H1 (cell line): Measurements from ENCODE around the gene SCNN1B. TPM values are rescaled to one million over a fixed set of nuclear protein-coding genes. Genes with fewer than 3 reads are reported as not detected.

Source experiments
- CTCF ChIA-PET: fragments of 300-600 bp; sonication (Branson Sonifier 250); formaldehyde crosslinking; loops from one replicate; lab custom pipeline; 2021; ENCODE audit not compliant: partially characterized antibody; lab: Charles Lee
- POLR2A ChIA-PET: fragments of 300-600 bp; sonication (Branson Sonifier 250); formaldehyde crosslinking; loops from one replicate; lab custom pipeline; 2021; ENCODE audit warnings: inconsistent platforms; ENCODE audit not compliant: partially characterized antibody; lab: Charles Lee
- DNase-seq, 2 experiments: peaks; one replicate each; pipeline versions ENCODE4 v3.0.0 to v3.0.0-alpha.2; 2010 to 2022; ENCODE audit warnings: low spot score in 2 of 2, low read depth in 1 of 2, mixed read lengths in 1 of 2
- FAIRE-seq: peaks from 2 replicates; lab custom pipeline; 2011; peaks lifted over from hg19 to GRCh38; lab: Jason Lieb, UNC
- H2AFZ ChIP-seq: 2 replicates; pipeline ENCODE4 v1.8.1; 2012; ENCODE audit warnings: low read length, inconsistent platforms
- H2AK5ac ChIP-seq: 2 replicates; pipeline ENCODE4 v1.6.1; 2013; ENCODE audit warnings: low read depth, low read length
- H2BK120ac ChIP-seq: replicated peaks from 2 replicates; pipeline ENCODE3; 2013; ENCODE audit warnings: low read depth, low read length, inconsistent platforms
- H2BK12ac ChIP-seq: 2 replicates; pipeline ENCODE4 v1.6.1; 2013; ENCODE audit warnings: low read depth, low read length
- H2BK15ac ChIP-seq: 2 replicates; pipeline ENCODE4 v1.6.1; 2013; ENCODE audit warnings: low read length
- H2BK20ac ChIP-seq: 2 replicates; pipeline ENCODE4 v1.6.1; 2013; ENCODE audit warnings: low read length
- H2BK5ac ChIP-seq: 2 replicates; pipeline ENCODE4 v1.6.1; 2013; ENCODE audit warnings: low read depth, low read length
- H3K14ac ChIP-seq: 2 replicates; pipeline ENCODE4 v1.6.1; 2013; ENCODE audit warnings: inconsistent platforms; ENCODE audit not compliant: insufficient read length
- H3K18ac ChIP-seq: 2 replicates; pipeline ENCODE4 v1.6.1; 2013; ENCODE audit warnings: low read length; ENCODE audit errors: extremely low read depth
- H3K23ac ChIP-seq: 2 replicates; pipeline ENCODE4 v1.6.1; 2013; ENCODE audit warnings: inconsistent platforms; ENCODE audit not compliant: insufficient read length
- H3K23me2 ChIP-seq: 2 replicates; pipeline ENCODE4 v1.6.1; 2013; ENCODE audit warnings: low read depth, low read length
- H3K27ac ChIP-seq: 2 replicates; pipeline ENCODE4 v1.6.1; 2011; ENCODE audit warnings: low read depth, low read length, inconsistent platforms
- H3K27me3 ChIP-seq, 4 experiments: replicated peaks in 1 of 4; 1 replicate in 1 of 4; 2 replicates in 3 of 4; pipeline versions ENCODE4 v1.6.1 to v1.8.1; 2011 to 2013; ENCODE audit warnings: low read length in 3 of 4, mild to moderate bottlenecking in 3 of 4, inconsistent platforms in 2 of 4, mixed read lengths in 2 of 4, moderate library complexity in 1 of 4; ENCODE audit not compliant: control insufficient read depth in 3 of 4, insufficient read depth in 3 of 4; ENCODE audit errors: extremely low read depth in 1 of 4
- H3K36me3 ChIP-seq, 4 experiments: 2 replicates each; pipeline versions ENCODE4 v1.6.1 to v1.8.1; 2011 to 2013; ENCODE audit warnings: mild to moderate bottlenecking in 4 of 4, low read length in 3 of 4, moderate library complexity in 2 of 4, control low read depth in 1 of 4, inconsistent platforms in 1 of 4; ENCODE audit not compliant: insufficient read depth in 4 of 4, control insufficient read depth in 2 of 4
- H3K4ac ChIP-seq: replicated peaks from 2 replicates; pipeline ENCODE3; 2013; ENCODE audit warnings: low read length, low read depth, mixed read lengths, inconsistent platforms; ENCODE audit not compliant: insufficient read length
- H3K4me1 ChIP-seq, 4 experiments: replicated peaks in 1 of 4; 1 replicate in 1 of 4; 2 replicates in 3 of 4; pipeline versions ENCODE4 v1.6.1 to v1.8.1; 2011 to 2013; ENCODE audit warnings: low read length in 3 of 4, inconsistent platforms in 2 of 4, mixed read lengths in 1 of 4; ENCODE audit not compliant: insufficient read depth in 4 of 4, control insufficient read depth in 3 of 4
- H3K4me2 ChIP-seq, 2 experiments: 2 replicates each; pipeline versions ENCODE4 v1.6.1 to v1.8.1; 2011 to 2013; ENCODE audit warnings: low read depth in 2 of 2, low read length in 2 of 2, control low read depth in 1 of 2, inconsistent platforms in 1 of 2, mild to moderate bottlenecking in 1 of 2; ENCODE audit not compliant: insufficient read depth in 1 of 2
- H3K4me3 ChIP-seq, 4 experiments: fragments of 200-600, 300-600 bp in 1 of 4; sonication (generic), shearing (Covaris generic), sonication (Bioruptor Twin) in 1 of 4; 2 replicates each; pipeline versions ENCODE4 v1.5.1 to v1.8.1; 2011 to 2016; ENCODE audit warnings: low read length in 4 of 4, low read depth in 3 of 4, control low read depth in 2 of 4, inconsistent platforms in 2 of 4, mild to moderate bottlenecking in 2 of 4, mixed read lengths in 1 of 4, moderate library complexity in 1 of 4; ENCODE audit not compliant: insufficient read depth in 2 of 4; ENCODE audit errors: extremely low read depth in 1 of 4
- H3K56ac ChIP-seq: replicated peaks from 2 replicates; pipeline ENCODE3; 2013; ENCODE audit warnings: low read depth, mild to moderate bottlenecking, mixed read lengths, low read length, inconsistent platforms; ENCODE audit not compliant: insufficient read length
- H3K79me1 ChIP-seq: 2 replicates; pipeline ENCODE4 v1.6.1; 2013; ENCODE audit warnings: low read depth, low read length, control low read depth
- H3K79me2 ChIP-seq, 2 experiments: 2 replicates each; pipeline versions ENCODE4 v1.6.1 to v1.8.1; 2012 to 2013; ENCODE audit warnings: low read length in 2 of 2, mild to moderate bottlenecking in 2 of 2, inconsistent platforms in 1 of 2; ENCODE audit not compliant: insufficient read depth in 2 of 2, control insufficient read depth in 1 of 2
- H3K9ac ChIP-seq, 4 experiments: replicated peaks in 1 of 4; 1 replicate in 1 of 4; 2 replicates in 3 of 4; pipeline versions ENCODE4 v1.6.1 to v1.8.1; 2011 to 2013; ENCODE audit warnings: low read depth in 3 of 4, low read length in 3 of 4, control low read depth in 2 of 4, mild to moderate bottlenecking in 2 of 4, moderate library complexity in 2 of 4, inconsistent platforms in 1 of 4; ENCODE audit errors: extremely low read depth in 1 of 4
- H3K9me3 ChIP-seq, 2 experiments: 2 replicates each; pipeline versions ENCODE4 v1.6.1 to v1.8.1; 2012 to 2013; ENCODE audit warnings: mild to moderate bottlenecking in 2 of 2, moderate library complexity in 2 of 2, control low read depth in 1 of 2, inconsistent platforms in 1 of 2, low read depth in 1 of 2, low read length in 1 of 2, mixed read lengths in 1 of 2; ENCODE audit not compliant: insufficient read depth in 2 of 2
- H4K20me1 ChIP-seq, 2 experiments: replicated peaks in 1 of 2; 2 replicates each; pipeline versions ENCODE3 to v1.8.1; 2011 to 2013; ENCODE audit warnings: inconsistent platforms in 2 of 2, low read length in 2 of 2, mild to moderate bottlenecking in 1 of 2; ENCODE audit not compliant: insufficient read depth in 2 of 2, control insufficient read depth in 1 of 2
- H4K5ac ChIP-seq: 2 replicates; pipeline ENCODE4 v1.6.1; 2013; ENCODE audit warnings: low read length, low read depth, mixed read lengths, inconsistent platforms; ENCODE audit not compliant: insufficient read length
- H4K8ac ChIP-seq: 2 replicates; pipeline ENCODE4 v1.8.0; 2013; ENCODE audit warnings: mild to moderate bottlenecking, moderate library complexity, low read length, inconsistent platforms; ENCODE audit not compliant: insufficient read depth; ENCODE audit errors: extremely low read depth
- H4K91ac ChIP-seq: replicated peaks from 2 replicates; pipeline ENCODE3; 2013; ENCODE audit warnings: low read length, mixed read lengths, inconsistent platforms; ENCODE audit not compliant: insufficient read length
- ATF2 ChIP-seq: IDR thresholded peaks from 2 replicates; pipeline ENCODE4 v1.6.1; 2012; ENCODE audit warnings: low read length, inconsistent platforms
- CREB1 ChIP-seq: IDR thresholded peaks from 2 replicates; pipeline ENCODE4 v1.6.1; 2012; ENCODE audit warnings: inconsistent platforms
- FOSL1 ChIP-seq: IDR thresholded peaks from 2 replicates; pipeline ENCODE4 v1.6.1; 2011; ENCODE audit warnings: mild to moderate bottlenecking, low read depth, low read length, moderate library complexity; ENCODE audit not compliant: insufficient read depth
- JUND ChIP-seq: IDR thresholded peaks from 2 replicates; pipeline ENCODE4 v1.6.1; 2011; ENCODE audit warnings: mild to moderate bottlenecking, improper control_type of control experiment, low read length
- KDM1A ChIP-seq: fragments of 200-600, 300-600 bp; sonication (generic); IDR thresholded peaks from 2 replicates; pipeline ENCODE4 v1.7.1; 2016; ENCODE audit warnings: mild to moderate bottlenecking, low read length, borderline replicate concordance
- PHF8 ChIP-seq: fragments of 200-600 bp; sonication (generic); conservative IDR thresholded peaks from 2 replicates; pipeline ENCODE4 v1.7.1; 2012; ENCODE audit warnings: low read depth, mild to moderate bottlenecking, inconsistent platforms, low read length, moderate library complexity
- RBBP5 ChIP-seq: IDR thresholded peaks from 2 replicates; pipeline ENCODE4 v1.7.1; 2012; ENCODE audit warnings: low read depth, mild to moderate bottlenecking, inconsistent platforms, low read length, moderate library complexity, borderline replicate concordance
- SP2 ChIP-seq: IDR thresholded peaks from 2 replicates; pipeline ENCODE4 v1.6.1; 2012; ENCODE audit warnings: mild to moderate bottlenecking, low read length, inconsistent platforms
- TAF7 ChIP-seq: optimal IDR thresholded peaks from 2 replicates; pipeline ENCODE3; 2011; ENCODE audit warnings: low read depth, mild to moderate bottlenecking, inconsistent platforms, low read length, moderate library complexity, borderline replicate concordance
- ZNF274 ChIP-seq: IDR thresholded peaks from 2 replicates; pipeline ENCODE4 v1.7.0; 2012; ENCODE audit warnings: low read length, borderline replicate concordance; ENCODE audit errors: extremely low read depth
- WGBS, 2 experiments: shearing (Covaris generic) in 1 of 2; methylation state at CpG; one replicate each; pipeline versions ENCODE4 v1.1.6 to v1.1.7; 2013 to 2015; ENCODE audit warnings: low lambda C conversion rate in 2 of 2, mixed read lengths in 2 of 2, inconsistent platforms in 1 of 2, low coverage in 1 of 2, missing lambda C conversion rate in 1 of 2; ENCODE audit not compliant: insufficient replicate concordance in 2 of 2, insufficient coverage in 1 of 2, insufficient read length in 1 of 2; ENCODE audit errors: extremely low coverage in 1 of 2, missing lambda C conversion rate in 1 of 2; 5-methylcytosine and 5-hydroxymethylcytosine counted together
- polyA plus RNA-seq, 7 experiments: library from polyadenylated mRNA; depleted of rRNA in 3 of 7; stranded (reverse) in 5 of 7; unstranded in 2 of 7; fragments of >200 nt in 5 of 7; fragments of 200-250 nt in 2 of 7; gene quantifications; 1 replicate in 5 of 7; 2 replicates in 1 of 7; 4 replicates in 1 of 7; pipeline versions ENCODE4 v1.2.1 to v1.2.3, GENCODE V29; 2011 to 2013; ENCODE audit warnings: missing spikeins in 2 of 7, mixed read lengths in 2 of 7
- total RNA-seq: library from RNA; stranded (reverse); fragmentation: NEBNext Ultra II Directional; extraction: Animal tissue kit (Norgen Biotek cat#: 25700); gene quantifications from 2 replicates; pipeline ENCODE4 v1.2.1, GENCODE V29; 2021

Gene SCNN1B
- total and polyA plus RNA-seq, 2 of the 8 experiments (the other 6 are each of a cell fraction or from before 2014, with no cell fraction given): 0.20 to 0.95 TPM

- Histone ChIP-seq H2BK15ac (no peak overlapping the region), H3K4me1 (no peaks in the 10 kb centered on the region), H3K27ac (no peak overlapping the region), H3K4ac (no peak overlapping the region), H4K91ac (no peak overlapping the region), H2BK120ac (no peak overlapping the region), H3K4me3 (no peak overlapping the region), H3K27me3 (no peaks in the 10 kb centered on the region), H3K9me3 (no peaks in the 10 kb centered on the region; a peak in 1 of 4 replicates), H3K56ac (no peak overlapping the region), H2AK5ac (peak overlapping the region; percentile 71; the same call in 1 of the 2 replicates), H4K8ac (no peak overlapping the region), H2BK20ac (no peak overlapping the region), H3K14ac (no peak overlapping the region), H4K20me1 (peaks cover 0 to 8% of the 10 kb centered on the region in 2 experiments), H3K23me2 (peaks cover 12% of the 10 kb centered on the region; the same call in 1 of the 2 replicates), H3K9ac (no peak overlapping the region), H3K23ac (no peak overlapping the region), H3K4me2 (no peak overlapping the region), H2AFZ (no peak overlapping the region), H4K5ac (no peak overlapping the region), H2BK12ac (no peak overlapping the region), H3K79me2 (no peaks in the 10 kb centered on the region), H3K36me3 (no peaks in the 10 kb centered on the region), H3K79me1 (no peaks in the 10 kb centered on the region), H3K18ac (no peak overlapping the region), H2BK5ac (no peak overlapping the region)
- FAIRE-seq (no peak), DNase-seq (no peak)
- ChIA-PET POLR2A (no interaction called here), CTCF (interaction anchor here (0.6 to 2.1 kb wide), 5 partner anchors 9 to 1572 kb away, joined by 3 to 12 read pairs (median 4); no protein-coding TSS in a partner anchor)
- 94% methylated on average over 2 of the region's 2 CpGs; no CpG with 5 or more reads in 1 of the 2 experiments for WGBS, 2 experiments
- TF ChIP-seq CREB1 (no peak), ZNF274 (no peak), RBBP5 (no peak), PHF8 (no peak), ATF2 (no peak), KDM1A (no peak), FOSL1 (no peak), TAF7 (no peak), JUND (no peak), SP2 (no peak)
Observed at GRCh38 chr16:23316634-23317265, 14.6 kb downstream of the SCNN1B start.
